Fibroblast of upper back skin (primary cell): ENCODE data around the gene GTF2F2.
A peak's percentile ranks its signal among the peaks of the same experiment; 100 is the strongest.

Experiments
- DNase-seq: peaks from one replicate; pipeline ENCODE4 v3.0.0-alpha.2; 2013

GTF2F2 gene, protein sequence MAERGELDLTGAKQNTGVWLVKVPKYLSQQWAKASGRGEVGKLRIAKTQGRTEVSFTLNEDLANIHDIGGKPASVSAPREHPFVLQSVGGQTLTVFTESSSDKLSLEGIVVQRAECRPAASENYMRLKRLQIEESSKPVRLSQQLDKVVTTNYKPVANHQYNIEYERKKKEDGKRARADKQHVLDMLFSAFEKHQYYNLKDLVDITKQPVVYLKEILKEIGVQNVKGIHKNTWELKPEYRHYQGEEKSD

DNA sequence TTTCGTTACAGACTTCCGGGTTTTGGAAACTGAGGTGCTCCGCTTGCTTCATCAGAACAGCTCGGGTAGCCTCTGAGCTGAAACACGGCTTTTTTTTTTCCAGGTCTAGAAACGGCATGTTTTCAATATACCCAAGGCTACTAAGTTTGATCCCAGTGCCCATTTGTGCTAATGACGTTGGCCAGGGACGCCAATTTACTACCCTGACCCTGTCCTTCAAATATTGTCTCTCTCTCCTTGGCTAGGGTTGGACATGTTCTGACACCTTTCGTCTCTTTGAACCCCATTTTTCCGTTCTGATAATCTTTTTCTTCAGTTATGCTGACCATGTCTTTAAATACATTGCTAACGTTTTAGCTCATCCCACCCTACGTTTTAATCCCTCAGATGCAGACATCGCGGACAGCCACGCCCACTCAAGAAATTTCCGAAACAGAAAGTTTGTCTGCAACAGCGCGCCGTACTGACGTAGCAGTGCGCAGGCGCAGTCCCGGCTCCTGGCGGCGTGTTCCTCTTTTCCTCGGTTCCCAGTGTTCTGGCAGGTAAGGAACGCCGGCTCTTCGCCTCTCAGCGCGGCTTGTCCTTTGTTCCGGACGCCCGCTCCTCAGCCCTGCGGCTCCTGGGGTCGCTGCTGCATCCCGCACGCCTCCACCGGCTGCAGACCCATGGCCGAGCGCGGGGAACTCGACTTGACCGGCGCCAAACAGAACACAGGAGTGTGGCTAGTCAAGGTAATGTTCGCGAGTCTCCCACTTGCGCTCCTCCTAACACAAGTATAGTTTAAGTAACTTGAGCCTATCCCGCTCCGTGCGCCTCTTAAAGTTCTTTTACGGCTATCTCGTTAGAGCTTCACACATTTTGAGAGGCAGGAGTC, at the start of gene GTF2F2:
TSS of gene GTF2F2 (plus strand) at position 520 of the 874 bp plus-strand sequence. CDS start at position 666, 146 bp downstream.
- peak; percentile 89 for DNase-seq

DNA sequence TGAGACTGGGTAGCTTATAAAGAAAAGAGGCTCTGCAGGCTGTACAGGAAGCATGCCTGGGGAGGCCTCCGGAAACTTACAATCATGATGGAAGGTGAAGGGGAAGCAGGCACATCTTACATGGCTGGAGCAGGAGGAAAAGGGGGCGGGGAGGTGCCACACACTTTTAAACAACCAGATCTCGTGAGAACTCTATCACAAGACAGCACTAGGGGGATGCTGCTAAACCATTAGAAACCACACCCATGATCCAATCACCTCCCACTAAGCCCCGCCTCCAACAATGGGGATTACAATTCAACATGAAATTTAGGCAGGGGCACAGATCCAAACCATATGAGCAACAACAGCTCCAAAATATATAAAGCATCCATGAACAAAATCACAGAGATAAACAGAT, 46.5 kb upstream of the GTF2F2 start:
- DNase-seq: no peak

DNA sequence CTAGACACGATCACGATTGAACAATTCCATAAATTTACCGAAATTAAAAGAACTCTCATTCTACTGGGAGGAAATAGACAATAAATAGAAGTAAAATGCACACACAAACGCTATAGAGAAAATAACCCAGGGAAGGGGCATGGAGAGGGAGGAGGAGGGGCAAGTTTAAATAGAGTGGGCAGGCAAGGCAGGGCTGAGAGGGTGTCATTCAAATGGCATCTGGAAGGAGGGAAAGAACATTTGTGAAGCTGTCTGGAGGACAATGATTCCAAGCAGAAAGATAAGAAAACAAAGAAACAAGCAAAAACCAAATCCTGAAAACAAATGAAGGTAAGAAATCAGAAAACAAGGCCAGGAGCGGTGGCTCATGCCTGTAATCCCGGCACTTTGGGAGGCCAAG, 45.6 kb upstream of the GTF2F2 start:
- no peak for DNase-seq

DNA sequence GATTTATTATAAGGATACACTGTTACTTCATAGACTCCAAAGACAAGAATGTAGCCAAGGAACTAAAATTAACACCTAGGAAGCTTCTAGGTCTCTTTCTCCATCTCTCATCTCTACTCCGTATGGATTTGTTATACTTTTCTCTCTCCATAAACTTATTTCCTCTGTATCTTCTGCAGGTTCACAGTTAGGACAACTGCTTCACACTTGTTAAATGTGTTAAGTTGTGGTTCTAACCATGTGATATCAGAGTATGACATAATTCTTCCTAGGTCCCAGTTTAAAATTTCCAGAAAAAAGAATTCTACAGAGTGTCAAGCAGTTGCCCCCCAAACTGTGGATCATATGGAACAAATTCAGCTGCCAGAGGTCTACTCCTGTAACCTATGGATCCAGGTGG, 42.3 kb upstream of the GTF2F2 start:
- DNase-seq: no peak

DNA sequence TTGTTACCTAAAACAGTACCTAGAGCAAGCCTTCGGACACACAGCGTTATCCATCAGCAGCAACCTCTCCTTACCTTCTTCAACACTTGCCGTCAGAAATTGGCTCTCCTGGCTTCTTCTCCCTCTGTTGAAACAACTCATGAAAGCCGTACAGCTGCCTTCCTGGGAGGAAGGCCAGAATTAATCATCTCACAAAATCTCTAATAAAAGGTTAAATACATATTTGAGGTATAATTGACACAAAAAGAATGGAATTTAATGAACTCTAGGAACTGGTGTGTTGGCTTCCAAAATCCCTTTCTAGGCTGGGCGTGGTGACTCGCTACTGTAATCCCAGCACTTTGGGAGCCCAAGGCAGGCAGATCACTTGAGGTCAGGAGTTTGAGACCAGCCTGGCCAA, 37.3 kb upstream of the GTF2F2 start:
- DNase-seq: peak; percentile 90

DNA sequence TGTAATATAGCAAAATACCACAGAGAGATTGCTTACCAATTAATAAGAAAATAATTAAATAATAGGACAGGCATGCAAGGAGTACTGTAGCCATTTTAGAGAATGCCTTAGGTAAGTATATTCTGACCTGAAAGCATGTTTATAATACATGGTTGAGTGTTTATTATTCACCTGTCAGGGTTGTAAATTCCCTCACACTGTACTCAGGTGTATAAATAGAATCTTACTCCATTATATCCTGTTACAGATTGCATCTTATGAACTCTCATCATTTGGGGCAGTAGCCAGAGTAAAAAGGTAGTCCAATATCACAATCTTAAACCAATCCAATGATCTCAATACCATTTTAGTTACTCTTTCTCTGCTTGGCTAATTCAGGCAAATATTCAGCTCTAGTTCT, 35.8 kb upstream of the GTF2F2 start:
- no peak for DNase-seq

DNA sequence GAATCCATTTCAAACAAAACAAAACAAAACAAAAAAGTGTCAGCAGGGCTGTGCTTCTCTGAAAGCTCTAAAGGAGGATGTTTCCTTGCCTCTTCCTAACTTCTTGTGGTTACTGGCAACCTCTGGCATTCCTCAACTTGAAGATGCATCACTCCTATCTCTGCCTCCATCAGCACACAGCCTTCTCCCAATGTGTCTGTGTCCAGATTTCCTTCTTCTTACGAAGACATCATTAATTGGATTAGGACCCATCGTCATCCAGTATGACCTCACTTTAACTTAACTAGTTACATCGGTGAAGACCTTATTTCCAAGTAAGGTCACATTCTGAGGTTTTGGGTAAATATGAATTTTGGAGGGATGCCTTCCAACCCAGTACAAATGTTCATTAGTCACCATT, 33.8 kb upstream of the GTF2F2 start:
- DNase-seq: peak; percentile 82

DNA sequence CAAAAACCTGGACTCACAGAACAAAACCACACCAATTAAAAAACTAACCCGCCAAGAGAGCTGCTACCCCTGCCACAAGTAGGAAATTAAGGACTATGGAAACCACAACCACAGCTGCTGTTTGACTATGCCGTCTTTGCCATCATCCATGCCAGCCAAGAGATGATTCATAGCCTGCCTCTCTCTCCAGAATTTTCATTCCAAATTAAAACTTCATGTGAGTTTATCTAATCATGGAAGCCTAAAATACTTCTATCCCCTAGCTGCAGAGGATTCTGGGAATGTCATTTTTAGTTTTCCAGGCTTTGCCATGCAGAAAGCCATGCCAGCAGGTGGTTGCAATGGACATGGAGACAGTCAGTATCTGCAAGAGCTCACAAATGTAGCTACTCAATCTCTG, 27.6 kb upstream of the GTF2F2 start:
- DNase-seq: no peak

DNA sequence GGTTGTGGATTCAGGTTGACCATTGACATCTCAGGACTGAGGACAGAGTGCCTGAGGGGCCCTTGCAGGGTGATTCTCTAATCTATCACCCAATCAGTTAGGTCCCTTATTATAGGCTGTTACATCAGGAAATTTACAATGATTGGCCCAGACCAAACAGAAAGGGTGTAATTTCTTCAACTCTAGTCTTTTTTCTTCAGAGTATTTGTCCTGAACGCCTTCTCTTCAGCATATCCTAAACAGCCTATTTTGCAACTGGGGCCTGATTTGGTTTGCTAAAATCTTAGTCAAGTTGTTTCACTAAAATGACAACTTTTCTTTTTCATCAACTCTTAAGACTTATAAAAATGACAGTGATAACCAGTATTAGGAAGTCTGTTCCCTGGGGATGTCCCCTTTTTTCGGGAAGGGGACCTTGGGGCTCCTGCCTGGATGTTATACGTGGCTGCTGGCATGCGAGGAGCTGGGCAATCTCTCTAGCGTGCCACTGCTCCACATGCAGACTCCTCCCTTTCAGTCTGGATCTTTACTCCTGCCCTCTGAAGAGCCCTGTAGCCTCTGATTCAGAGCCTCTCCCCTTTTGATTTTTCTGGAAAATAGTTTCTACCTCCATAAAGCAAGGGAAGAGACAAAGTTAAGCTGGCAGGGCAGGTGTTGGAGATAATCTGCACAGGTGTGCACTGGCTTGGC, 19.6 kb upstream of the GTF2F2 start:
- DNase-seq: no peak

DNA sequence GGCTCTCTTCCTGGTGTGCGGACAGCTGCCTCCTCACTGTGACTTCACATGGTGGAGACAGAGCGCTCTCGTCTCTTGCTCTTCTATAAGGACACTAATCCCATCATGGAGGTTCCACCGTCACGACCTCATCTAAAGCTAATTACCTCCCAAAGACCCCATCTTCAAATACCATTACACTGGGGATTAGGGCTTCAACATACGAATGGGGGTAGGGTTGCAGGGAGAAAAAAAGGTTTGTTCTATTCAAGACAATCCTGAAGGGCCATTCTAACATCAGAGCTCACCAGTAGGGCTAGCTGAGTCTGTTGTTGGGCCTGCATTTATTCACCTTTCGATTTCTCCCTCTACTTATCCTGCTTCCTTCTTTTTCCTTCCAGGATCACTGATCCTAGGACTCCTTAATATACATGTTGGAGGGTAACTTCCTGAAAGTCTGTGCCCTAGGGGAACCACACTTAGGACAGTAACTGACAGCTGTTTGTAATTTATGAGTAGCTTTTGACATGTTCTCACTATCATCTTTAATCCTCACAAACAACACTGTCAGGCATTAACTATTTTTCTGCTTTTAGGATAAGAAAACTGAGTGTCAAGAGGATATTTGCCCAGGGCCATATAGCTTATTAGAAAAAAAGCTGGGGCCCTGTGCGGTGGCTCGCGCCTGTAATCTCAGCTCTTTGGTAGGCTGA, 18.8 kb upstream of the GTF2F2 start:
- DNase-seq: no peak

DNA sequence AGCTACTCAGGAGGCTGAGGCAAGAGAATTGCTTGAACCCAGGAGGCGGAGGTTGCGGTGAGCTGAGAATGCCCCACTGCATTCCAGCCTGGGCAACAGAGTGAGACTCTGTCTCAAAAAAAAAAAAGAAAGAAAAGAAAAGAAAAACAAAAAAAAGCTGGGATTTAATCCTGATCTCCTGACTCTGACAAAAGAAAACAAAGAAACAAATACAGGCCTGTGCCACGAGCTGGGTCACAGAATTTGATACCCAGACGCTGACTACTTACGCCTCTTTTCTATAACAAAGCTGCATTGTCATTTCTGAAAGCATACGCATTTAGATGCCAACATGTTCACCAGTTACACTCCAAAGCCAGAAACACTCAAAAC, 18.2 kb upstream of the GTF2F2 start:
- DNase-seq: no peak

DNA sequence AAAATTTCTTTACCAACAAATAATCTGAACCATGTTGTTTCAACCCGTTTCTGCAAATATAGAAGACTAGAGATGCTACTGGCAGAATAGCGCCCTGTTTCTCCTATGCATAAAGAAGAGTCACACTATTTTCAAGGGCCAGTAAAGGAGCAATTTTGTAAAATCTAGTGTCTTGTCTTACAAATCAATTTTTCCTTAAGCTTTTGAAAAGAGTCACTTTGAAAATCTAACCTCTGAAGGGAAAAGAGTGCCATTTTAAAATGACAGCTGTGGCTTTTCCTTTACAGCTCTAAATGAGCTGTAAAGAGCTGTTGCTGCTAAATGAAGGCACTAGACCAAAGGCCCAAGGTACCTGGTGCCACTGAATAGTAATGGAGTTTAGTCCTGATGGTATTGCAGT, 16.9 kb upstream of the GTF2F2 start:
- DNase-seq: no peak

DNA sequence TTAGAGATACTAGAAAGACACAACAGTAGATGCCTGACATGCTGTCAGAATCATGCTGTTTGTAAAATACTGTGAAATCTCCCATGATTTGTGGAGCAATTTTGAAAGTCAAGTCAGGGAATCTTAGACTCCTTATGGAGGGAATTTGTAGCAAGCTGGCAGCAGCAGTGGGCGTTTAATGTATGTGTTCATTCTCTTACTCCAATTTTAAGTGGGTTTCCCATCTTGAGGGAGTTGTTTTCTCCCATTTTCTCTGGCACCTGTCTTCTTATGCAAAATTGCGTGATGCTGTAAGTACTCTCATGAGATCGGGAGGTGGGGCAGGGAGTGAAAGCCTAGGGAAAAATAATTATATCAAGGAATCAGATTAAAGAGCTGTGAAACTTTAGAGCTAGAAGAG, 16.0 kb upstream of the GTF2F2 start:
- no peak for DNase-seq

DNA sequence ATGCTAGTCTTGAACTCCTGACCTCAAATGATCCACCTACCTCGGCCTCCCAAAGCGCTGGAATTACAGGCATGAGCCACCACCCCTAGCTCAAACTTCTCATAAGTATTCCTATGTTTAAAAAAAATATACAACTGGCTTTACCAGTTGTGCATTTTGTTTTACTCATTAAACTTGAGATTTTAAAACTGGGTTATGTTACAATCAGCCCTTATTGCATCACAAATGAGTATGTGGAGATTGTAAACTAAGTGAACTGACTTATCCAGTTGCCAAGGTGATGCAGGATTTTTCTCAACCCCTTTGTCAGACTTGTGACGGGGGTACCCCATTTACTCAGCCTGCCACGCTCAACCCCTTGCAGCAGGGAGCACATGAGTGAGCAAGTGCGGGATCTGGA, 14.4 kb upstream of the GTF2F2 start:
- no peak for DNase-seq

DNA sequence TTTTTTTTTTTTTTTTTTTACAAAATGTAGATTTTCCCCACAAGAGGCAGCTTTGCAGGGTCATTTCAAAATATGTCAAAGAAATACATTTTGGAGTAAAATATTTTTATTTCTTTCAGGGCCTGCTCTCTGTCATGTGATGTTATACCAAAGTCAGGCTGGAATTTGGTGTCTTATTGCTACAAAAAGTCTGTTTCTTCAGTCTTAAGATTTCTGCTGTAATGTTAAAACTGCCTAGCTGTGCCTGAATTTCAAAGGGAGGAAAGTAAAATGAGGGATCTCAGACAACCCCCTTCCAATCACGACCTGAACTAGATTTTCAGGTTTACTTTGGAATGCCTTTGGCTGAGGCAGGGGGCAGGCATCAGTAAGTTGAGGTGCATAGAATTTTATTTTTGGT, 12.8 kb upstream of the GTF2F2 start:
- no peak for DNase-seq

DNA sequence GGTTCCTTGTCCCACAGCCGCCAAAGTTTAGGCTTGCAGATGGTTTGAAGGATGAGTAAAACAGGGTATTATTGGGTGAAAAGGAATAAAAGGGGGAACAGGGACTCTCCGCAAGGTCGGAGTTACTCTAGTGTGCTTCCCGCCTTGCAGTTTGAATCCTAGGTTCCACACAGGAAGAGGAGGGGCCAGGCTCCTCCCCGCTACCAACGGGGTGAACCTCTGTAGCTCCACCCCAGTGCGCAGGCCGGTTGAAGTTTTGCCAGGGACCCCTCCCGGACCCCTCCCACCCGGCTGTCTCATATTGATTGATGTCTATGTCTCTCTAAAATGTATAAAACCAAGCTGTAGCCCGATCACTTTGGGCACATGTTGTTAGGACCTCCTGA, 11.6 kb upstream of the GTF2F2 start:
- no peak for DNase-seq

DNA sequence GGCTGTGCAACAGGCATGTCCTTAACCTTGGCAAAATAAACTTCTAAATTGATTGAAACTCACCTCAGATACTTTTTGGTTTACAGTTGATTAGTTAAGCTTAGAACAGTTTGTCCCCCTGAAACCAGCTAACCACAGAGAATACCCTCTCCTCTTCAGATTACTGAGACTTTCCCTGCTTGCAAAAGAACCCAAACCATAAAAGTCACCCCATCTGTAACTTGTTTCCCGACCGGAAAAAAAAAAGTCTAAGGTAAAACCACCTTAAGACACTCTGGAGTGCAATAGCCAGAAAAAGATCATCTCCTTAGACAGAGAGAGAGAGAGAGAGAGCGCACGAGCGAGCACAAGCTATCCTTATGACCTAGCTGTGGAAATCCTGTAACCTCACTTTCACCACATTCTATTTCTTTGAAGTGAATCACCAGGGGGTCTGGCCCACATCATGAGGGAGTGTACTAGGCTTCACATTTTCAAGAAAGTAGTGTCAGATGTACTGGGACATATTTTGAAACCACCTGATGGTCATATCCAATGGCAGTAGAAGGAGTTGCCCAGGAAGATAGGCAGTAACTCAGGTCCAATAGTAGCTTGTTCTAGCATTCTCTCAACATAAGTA, 11.1 kb upstream of the GTF2F2 start:
- DNase-seq: peak; percentile 65

DNA sequence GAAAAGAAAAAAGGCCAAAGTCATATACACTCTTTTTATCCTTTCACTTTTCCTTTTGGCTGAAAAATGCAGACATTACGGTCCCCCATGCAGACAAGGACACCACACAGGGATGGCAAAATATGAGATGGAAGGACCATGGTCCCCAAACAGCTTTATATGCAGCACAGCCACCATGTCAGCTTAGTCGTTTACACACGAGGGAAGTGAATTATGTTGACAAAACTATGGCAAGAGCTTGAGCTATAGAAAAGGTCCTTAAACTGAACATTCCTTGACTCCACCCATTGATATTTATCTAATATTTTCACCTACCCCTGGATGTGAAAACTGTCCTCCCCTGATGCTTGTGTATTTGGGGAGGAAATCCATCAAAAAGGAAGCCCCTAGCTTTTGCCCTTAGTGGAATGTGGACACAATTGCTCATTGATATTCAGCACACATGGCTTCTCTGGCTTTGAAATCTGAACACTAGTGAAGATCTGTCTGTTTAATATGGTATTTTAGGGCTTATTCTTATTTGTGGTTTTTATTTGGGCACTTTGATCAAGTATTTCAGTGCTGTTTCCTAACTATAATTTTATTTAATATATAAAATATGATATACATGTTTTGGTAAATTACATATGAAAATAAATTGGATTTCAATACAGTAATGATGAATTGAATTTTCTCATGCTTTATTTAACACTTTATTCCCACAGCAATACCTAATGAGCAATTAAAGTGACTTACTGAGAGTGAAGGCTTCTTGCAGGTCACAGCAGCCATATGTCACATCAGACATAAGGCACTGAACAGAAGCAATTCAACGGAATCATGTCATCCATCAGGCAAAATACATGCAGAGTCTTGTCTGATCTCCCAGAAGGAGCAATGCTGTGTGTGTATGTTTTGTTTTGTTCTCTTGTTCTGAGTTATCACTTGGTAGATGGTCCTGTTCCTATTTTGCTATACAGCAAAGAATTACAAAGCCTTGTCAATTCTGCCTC, 6.8 kb upstream of the GTF2F2 start:
- DNase-seq: no peak

DNA sequence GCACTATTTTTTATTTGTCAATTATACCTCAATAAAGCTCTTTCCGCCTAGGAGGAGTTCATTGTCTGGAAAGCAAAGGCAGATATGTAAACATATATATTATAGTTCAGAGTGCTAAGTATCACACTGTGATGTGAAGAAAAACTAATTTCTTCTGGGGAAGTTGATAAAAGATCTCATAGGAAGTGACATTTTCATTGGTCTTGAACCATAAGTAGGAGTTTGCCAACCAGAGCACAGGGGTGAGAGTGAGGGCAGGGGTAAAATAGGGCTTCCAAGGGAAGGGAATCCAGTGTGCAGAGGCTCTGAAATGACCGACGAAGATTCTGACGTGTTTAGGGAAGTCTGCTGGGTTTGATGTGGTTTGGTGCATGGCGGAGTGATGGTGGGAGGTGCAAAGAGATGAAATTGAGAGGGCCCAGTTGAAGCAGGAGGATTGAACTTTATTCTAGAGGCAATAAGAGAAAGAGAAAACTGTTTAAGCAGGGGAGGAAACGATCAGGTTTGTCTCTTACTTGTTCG, 780 bp upstream of the GTF2F2 start:
- peak; percentile 53 for DNase-seq

DNA sequence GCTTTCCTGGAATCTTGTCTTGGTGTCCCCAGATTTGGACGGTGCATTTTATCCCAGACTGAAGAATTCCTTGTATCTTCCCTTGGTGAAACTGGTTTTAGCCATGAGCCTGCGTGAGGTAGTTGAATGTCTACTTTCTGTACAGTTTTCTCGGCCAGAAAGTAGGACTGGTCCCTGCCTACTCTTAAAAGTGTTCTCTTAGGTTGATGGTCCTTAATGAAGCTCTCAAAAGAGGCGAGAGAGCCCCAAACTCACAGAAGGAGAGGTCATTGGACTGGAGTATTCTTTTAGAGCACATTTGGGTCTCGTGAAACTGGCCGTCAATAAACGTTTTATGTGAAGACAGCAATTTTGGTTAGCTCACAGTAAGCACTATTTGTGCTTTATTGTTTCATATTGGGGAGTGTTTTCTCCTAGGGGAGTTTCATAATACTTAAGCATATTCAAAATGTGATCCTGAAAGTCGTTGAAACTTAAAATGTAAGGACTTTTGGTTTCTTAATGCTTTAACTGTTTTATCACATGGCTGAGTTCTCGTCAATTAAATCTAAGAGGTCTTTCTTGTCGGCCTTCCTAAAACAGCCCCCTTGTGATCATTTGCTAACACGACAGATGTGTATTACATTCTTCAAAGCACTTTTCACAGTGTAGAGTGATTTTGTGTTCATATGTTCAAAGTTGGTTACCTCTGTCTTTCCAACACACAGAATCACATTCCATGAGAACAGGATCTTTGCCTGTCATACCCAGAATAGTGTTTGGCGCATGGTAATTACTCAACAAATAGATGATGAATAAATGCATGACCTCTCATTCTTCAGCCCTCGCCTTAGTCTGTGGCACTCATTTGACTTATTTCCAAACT, 889 bp downstream of the GTF2F2 start:
- peak; percentile 21 for DNase-seq
